OCI-LY7 (cell line): ENCODE measurements around the gene NFATC4. TPM values are rescaled to one million over a fixed set of nuclear protein-coding genes. Genes with fewer than 3 reads are reported as not detected.

Experiments
- BruUV-seq: library from RNA; stranded (reverse); fragments of 400-500 nt; replicated peaks from 2 replicates; lab custom pipeline; 2021; lab: Mats Ljungman, UMichigan
- CTCF ChIA-PET: fragments of 300-600 bp; sonication (Branson Sonifier 250); formaldehyde crosslinking; loops from one replicate; lab custom pipeline; 2022; ENCODE audit warnings: antibody characterized with exemption; ENCODE audit not compliant: unreplicated experiment; lab: Charles Lee
- POLR2A ChIA-PET: fragments of 300-600 bp; sonication (Branson Sonifier 250); formaldehyde crosslinking; loops from one replicate; lab custom pipeline; 2022; ENCODE audit warnings: antibody characterized with exemption; lab: Charles Lee
- DNase-seq: peaks from one replicate; pipeline ENCODE4 v3.0.0-alpha.2; 2015; ENCODE audit warnings: low spot score
- H2AFZ ChIP-seq: fragments of 200-600 bp; sonication (generic), shearing (Covaris generic); 2 replicates; pipeline ENCODE4 v1.6.1; 2014; ENCODE audit warnings: mild to moderate bottlenecking, antibody characterized with exemption, low read length, moderate library complexity
- H3K27ac ChIP-seq: fragments of 200-600 bp; sonication (generic); 2 replicates; pipeline ENCODE4 v1.5.1; 2014; ENCODE audit warnings: mixed run types, low read depth, mild to moderate bottlenecking, moderate library complexity, low read length, inconsistent platforms; ENCODE audit not compliant: poor library complexity, severe bottlenecking
- H3K36me3 ChIP-seq: fragments of 200-600 bp; sonication (generic); 2 replicates; pipeline ENCODE4 v1.6.1; 2014; ENCODE audit warnings: mild to moderate bottlenecking, antibody characterized with exemption, low read length, moderate library complexity, mixed read lengths; ENCODE audit not compliant: insufficient read depth
- H3K4me1 ChIP-seq: fragments of 200-600 bp; sonication (generic); 2 replicates; pipeline ENCODE4 v1.5.1; 2014; ENCODE audit warnings: mild to moderate bottlenecking, low read length; ENCODE audit not compliant: insufficient read depth, poor library complexity, severe bottlenecking
- H3K4me2 ChIP-seq: fragments of 200-600 bp; sonication (generic); 2 replicates; pipeline ENCODE4 v1.6.1; 2014; ENCODE audit warnings: mild to moderate bottlenecking, low read length
- H3K4me3 ChIP-seq: fragments of 200-600 bp; sonication (generic); 2 replicates; pipeline ENCODE4 v1.5.1; 2014; ENCODE audit warnings: mild to moderate bottlenecking, low read depth, low read length; ENCODE audit not compliant: poor library complexity, severe bottlenecking
- H3K79me2 ChIP-seq: fragments of 200-600 bp; sonication (generic); 2 replicates; pipeline ENCODE4 v1.6.1; 2016; ENCODE audit warnings: low read depth, mild to moderate bottlenecking, low read length, moderate library complexity, mixed read lengths; ENCODE audit not compliant: insufficient read depth
- H3K9me2 ChIP-seq: fragments of 200-600 bp; sonication (generic); 2 replicates; pipeline ENCODE4 v1.6.1; 2016; ENCODE audit warnings: mild to moderate bottlenecking, low read length, mixed read lengths; ENCODE audit not compliant: insufficient read depth
- H3K9me3 ChIP-seq: fragments of 200-600 bp; sonication (generic); 2 replicates; pipeline ENCODE4 v1.6.1; 2014; ENCODE audit warnings: mild to moderate bottlenecking, mixed run types, low read length, mixed read lengths
- H4K20me1 ChIP-seq: fragments of 200-600 bp; sonication (generic); 2 replicates; pipeline ENCODE4 v1.6.1; 2014; ENCODE audit warnings: mild to moderate bottlenecking, antibody characterized with exemption, low read length, moderate library complexity, mixed read lengths; ENCODE audit not compliant: insufficient read depth
- CTCF ChIP-seq: fragments of 200-600 bp; sonication (generic); conservative IDR thresholded peaks from 2 replicates; pipeline ENCODE4 v1.5.1; 2014; ENCODE audit warnings: mild to moderate bottlenecking, antibody characterized with exemption, low read length, moderate library complexity, mixed read lengths
- EZH2phosphoT487 ChIP-seq: fragments of 200-600 bp; sonication (generic); IDR thresholded peaks from 2 replicates; pipeline ENCODE4 v1.6.1; 2018; ENCODE audit warnings: low read depth, borderline replicate concordance, mild to moderate bottlenecking, mixed run types, antibody characterized with exemption, low read length, moderate library complexity, mixed read lengths
- intact Hi-C: fragments of 100-400 bp; cut with micrococcal nuclease; formaldehyde crosslinking; loops from one replicate; pipeline ENCODE4 v1.10.0; 2022; ENCODE audit not compliant: unreplicated experiment
- total RNA-seq, 2 experiments: library from RNA; depleted of rRNA in 1 of 2; stranded (reverse); fragments of >200 nt in 1 of 2; shearing (Covaris generic) in 1 of 2; gene quantifications; 2 replicates each; pipeline ENCODE4 v1.2.3, GENCODE V29; 2014 to 2022

Gene NFATC4
- total RNA-seq, 2 experiments from 2014 or later, result 72.2 to 96.6 TPM

GRCh38 chr14:24409956-24410355 is 42.0 kb downstream of the NFATC4 start:
- no peak for TF ChIP-seq CTCF
- no peak for TF ChIP-seq EZH2phosphoT487
- no peak overlapping the region for H2AFZ ChIP-seq
- no peaks in the 10 kb centered on the region for H3K9me3 ChIP-seq
- H3K9me2 ChIP-seq, result no peaks in the 10 kb centered on the region
- H3K36me3 ChIP-seq, result no peaks in the 10 kb centered on the region
- no peaks in the 10 kb centered on the region for H3K4me1 ChIP-seq
- H3K27ac ChIP-seq, result no peak overlapping the region
- H3K79me2 ChIP-seq, result no peaks in the 10 kb centered on the region
- CTCF ChIA-PET, result interaction anchor here (0.6 to 1.9 kb wide), 2 partner anchors 21 to 111 kb away, joined by 3 to 10 read pairs; partner anchors contain the start of gene KHNYN
- no peak overlapping the region for H3K4me3 ChIP-seq
- no TSS peak for BruUV-seq
- POLR2A ChIA-PET, result interaction anchor here (0.9 to 1.6 kb wide), 2 partner anchors 10 to 15 kb away, joined by 3 read pairs; no protein-coding TSS in a partner anchor
- H4K20me1 ChIP-seq, result no peaks in the 10 kb centered on the region
- no peak for DNase-seq
- intact Hi-C loops, result no loop called here
- H3K4me2 ChIP-seq, result no peak overlapping the region

- Histone ChIP-seq H3K79me2 (no peaks in the 10 kb centered on the region), H3K4me1 (no peaks in the 10 kb centered on the region), H3K36me3 (no peaks in the 10 kb centered on the region), H3K27ac (no peak overlapping the region), H3K9me2 (no peaks in the 10 kb centered on the region), H3K9me3 (no peaks in the 10 kb centered on the region), H2AFZ (no peak overlapping the region), H4K20me1 (no peaks in the 10 kb centered on the region), H3K4me2 (no peak overlapping the region), H3K4me3 (no peak overlapping the region)
- ChIA-PET CTCF (interaction anchor here (1.0 kb wide), 1 partner anchor 14 kb away, joined by 3 read pairs; no protein-coding TSS in a partner anchor), POLR2A (no interaction called here)
- peak; percentile 66 for DNase-seq
- intact Hi-C loops, result loop anchor here (1.0 kb wide), 2 partner anchors 45 to 83 kb away; no protein-coding TSS in a partner anchor
- no TSS peak for BruUV-seq
- TF ChIP-seq CTCF, result peak; percentile 77
- TF ChIP-seq EZH2phosphoT487, result no peak
Observed at GRCh38 chr14:24411443-24412389, 43.7 kb downstream of the NFATC4 start.
